ENCODE results near the gene BRIX1.

Gene BRIX1

DNA sequence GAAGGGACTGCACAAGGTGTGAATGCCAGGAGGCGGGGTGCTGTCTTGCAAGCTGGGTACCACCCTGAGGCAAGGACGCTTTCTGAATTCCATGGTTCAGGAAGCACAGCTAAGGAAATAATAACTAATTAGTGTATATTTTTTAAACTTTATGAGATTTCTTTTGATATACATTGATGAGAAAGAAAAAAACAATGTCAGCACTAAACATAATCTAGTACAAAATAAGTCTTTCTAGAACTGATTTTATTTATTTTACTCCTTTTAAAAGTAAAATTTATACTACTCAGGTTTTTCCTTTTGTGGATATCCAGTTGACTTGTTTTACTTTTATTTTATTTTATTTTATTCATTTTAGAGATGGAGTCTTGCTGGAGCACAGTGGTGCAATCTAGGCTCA, 17.4 kb downstream of the BRIX1 start:
- Histone ChIP-seq H3K79me2 (ENCODE audit: low read length) (peaks cover 43% of the 10 kb centered on the region), H3K36me3 (replicated peaks; ENCODE audit: low read depth, low read length) (peaks cover 16% of the 10 kb centered on the region), H3K4me2 (ENCODE audit: low read length) (no peak overlapping the region), H3K9ac (ENCODE audit: low read length) (no peak overlapping the region), H3K9me3 (ENCODE audit: insufficient read depth, low read length) (no peaks in the 10 kb centered on the region), H4K20me1 (ENCODE audit: insufficient read depth, low read length) (no peaks in the 10 kb centered on the region), H3K27ac (ENCODE audit: low read length) (no peak overlapping the region), H3K27me3 (ENCODE audit: low read depth, low read length) (no peaks in the 10 kb centered on the region), H3K4me3 (ENCODE audit: low read length) (no peak overlapping the region), H2AFZ (ENCODE audit: low read depth, low read length) (no peak overlapping the region), H3K4me1 (ENCODE audit: low read length) (peaks cover 11% of the 10 kb centered on the region)
- TF ChIP-seq, protein P1, sequence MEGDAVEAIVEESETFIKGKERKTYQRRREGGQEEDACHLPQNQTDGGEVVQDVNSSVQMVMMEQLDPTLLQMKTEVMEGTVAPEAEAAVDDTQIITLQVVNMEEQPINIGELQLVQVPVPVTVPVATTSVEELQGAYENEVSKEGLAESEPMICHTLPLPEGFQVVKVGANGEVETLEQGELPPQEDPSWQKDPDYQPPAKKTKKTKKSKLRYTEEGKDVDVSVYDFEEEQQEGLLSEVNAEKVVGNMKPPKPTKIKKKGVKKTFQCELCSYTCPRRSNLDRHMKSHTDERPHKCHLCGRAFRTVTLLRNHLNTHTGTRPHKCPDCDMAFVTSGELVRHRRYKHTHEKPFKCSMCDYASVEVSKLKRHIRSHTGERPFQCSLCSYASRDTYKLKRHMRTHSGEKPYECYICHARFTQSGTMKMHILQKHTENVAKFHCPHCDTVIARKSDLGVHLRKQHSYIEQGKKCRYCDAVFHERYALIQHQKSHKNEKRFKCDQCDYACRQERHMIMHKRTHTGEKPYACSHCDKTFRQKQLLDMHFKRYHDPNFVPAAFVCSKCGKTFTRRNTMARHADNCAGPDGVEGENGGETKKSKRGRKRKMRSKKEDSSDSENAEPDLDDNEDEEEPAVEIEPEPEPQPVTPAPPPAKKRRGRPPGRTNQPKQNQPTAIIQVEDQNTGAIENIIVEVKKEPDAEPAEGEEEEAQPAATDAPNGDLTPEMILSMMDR (IDR thresholded peaks at IDR 0.05; ENCODE audit: low read depth, low read length), result no peak
- TF ChIP-seq EZH2phosphoT487 (IDR thresholded peaks at IDR 0.05; ENCODE audit: low read depth), result no peak

DNA sequence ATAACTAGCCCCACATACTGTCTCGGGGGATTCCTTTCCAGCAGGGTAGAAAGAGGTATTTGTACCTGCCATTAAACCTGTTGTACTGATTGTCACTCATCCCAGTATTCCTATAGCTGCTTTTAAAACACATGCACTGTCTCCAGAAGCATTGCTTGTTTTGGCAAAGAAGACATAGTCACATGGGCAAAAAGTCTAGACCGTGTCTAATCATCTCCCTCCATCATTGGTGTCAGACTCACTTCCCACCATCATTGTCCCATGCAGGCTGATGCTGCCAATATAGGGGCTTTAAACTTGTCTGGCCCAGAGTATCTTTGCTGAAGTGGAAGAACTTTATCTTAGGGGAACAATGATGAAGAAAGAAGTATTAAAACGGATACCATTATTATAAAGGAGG, 26.4 kb downstream of the BRIX1 start:
- peaks cover 20% of the 10 kb centered on the region for H3K36me3 ChIP-seq (replicated peaks; ENCODE audit: low read depth, low read length)
- no peaks in the 10 kb centered on the region for H3K79me2 ChIP-seq (ENCODE audit: low read length)

DNA sequence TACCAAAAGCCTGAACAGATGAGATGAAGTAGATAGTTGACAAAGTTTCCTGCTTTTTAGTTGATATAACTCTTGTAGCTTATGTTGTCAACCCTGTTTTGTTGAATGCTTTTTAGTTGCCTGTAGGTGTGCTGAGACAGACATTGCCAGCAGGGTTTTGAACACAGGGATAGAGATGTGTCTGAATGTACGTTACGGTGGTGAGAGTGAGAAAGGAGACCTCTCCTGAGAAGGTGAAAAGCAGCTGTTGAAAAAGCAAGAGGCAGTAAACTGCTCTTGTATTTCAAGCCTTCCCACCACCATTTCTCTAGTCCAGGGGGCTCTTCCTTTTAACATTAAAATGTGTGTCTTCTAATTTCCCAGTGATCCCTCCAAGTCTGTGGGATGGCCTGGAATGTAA, 28.5 kb downstream of the BRIX1 start:
- Histone ChIP-seq H2AFZ (ENCODE audit: low read depth, low read length) (no peak overlapping the region), H3K36me3 (replicated peaks; ENCODE audit: low read depth, low read length) (peaks cover 11% of the 10 kb centered on the region), H3K4me1 (ENCODE audit: low read length) (no peaks in the 10 kb centered on the region), H3K79me2 (ENCODE audit: low read length) (no peaks in the 10 kb centered on the region), H3K27ac (ENCODE audit: low read length) (no peak overlapping the region), H3K27me3 (ENCODE audit: low read depth, low read length) (no peaks in the 10 kb centered on the region), H4K20me1 (ENCODE audit: insufficient read depth, low read length) (no peaks in the 10 kb centered on the region), H3K4me2 (ENCODE audit: low read length) (no peak overlapping the region), H3K9me3 (ENCODE audit: insufficient read depth, low read length) (no peaks in the 10 kb centered on the region), H3K4me3 (ENCODE audit: low read length) (no peak overlapping the region), H3K9ac (ENCODE audit: low read length) (no peak overlapping the region)
- TF ChIP-seq, protein P1 (IDR thresholded peaks at IDR 0.05; ENCODE audit: low read depth, low read length), result no peak
- TF ChIP-seq EZH2phosphoT487 (IDR thresholded peaks at IDR 0.05; ENCODE audit: low read depth), result no peak

More for the DNA sequence above, 26.4 kb downstream of the BRIX1 start:
- Histone ChIP-seq H3K4me3 (ENCODE audit: low read length) (no peak overlapping the region), H2AFZ (ENCODE audit: low read depth, low read length) (no peak overlapping the region), H3K27me3 (ENCODE audit: low read depth, low read length) (no peaks in the 10 kb centered on the region), H3K9me3 (ENCODE audit: insufficient read depth, low read length) (no peaks in the 10 kb centered on the region), H3K9ac (ENCODE audit: low read length) (no peak overlapping the region), H4K20me1 (ENCODE audit: insufficient read depth, low read length) (no peaks in the 10 kb centered on the region), H3K27ac (ENCODE audit: low read length) (no peak overlapping the region), H3K4me2 (ENCODE audit: low read length) (no peak overlapping the region), H3K4me1 (ENCODE audit: low read length) (no peaks in the 10 kb centered on the region)
- TF ChIP-seq EZH2phosphoT487 (IDR thresholded peaks at IDR 0.05; ENCODE audit: low read depth), result no peak
- TF ChIP-seq, protein P1 (IDR thresholded peaks at IDR 0.05; ENCODE audit: low read depth, low read length), result no peak

DNA sequence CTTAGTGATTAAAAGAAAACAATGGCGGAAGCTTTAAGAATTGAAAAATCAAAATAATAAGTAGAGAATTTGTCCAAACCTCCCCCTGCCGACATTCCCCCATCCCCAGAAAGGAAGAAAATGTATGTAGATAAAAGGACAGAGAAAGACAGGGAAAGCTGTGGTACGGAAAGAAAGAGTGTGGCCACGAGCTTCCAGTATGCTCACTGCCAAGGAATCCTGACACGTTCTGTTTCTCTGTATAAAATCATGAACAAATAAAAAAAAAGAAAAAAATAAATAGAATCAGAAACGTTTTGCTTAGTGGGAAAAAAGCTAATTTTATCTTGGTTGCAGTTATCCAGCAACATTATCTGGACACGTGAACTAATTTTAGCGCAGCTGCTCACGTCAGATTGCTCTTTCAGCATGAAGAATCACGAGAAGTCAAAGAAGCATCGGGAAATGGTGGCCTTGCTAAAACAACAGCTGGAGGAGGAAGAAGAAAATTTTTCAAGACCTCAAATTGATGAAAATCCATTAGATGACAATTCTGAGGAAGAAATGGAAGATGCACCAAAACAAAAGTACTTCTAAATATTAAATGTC, 29.0 kb downstream of the BRIX1 start:
- H3K27ac ChIP-seq (ENCODE audit: low read length), result no peak overlapping the region
- H4K20me1 ChIP-seq (ENCODE audit: insufficient read depth, low read length), result no peaks in the 10 kb centered on the region
- H2AFZ ChIP-seq (ENCODE audit: low read depth, low read length), result no peak overlapping the region
- no peak overlapping the region for H3K4me3 ChIP-seq (ENCODE audit: low read length)
- no peaks in the 10 kb centered on the region for H3K27me3 ChIP-seq (ENCODE audit: low read depth, low read length)
- TF ChIP-seq, protein P1 (IDR thresholded peaks at IDR 0.05; ENCODE audit: low read depth, low read length), result no peak
- TF ChIP-seq EZH2phosphoT487 (IDR thresholded peaks at IDR 0.05; ENCODE audit: low read depth), result no peak
- no peaks in the 10 kb centered on the region for H3K79me2 ChIP-seq (ENCODE audit: low read length)
- no peaks in the 10 kb centered on the region for H3K4me1 ChIP-seq (ENCODE audit: low read length)
- H3K9me3 ChIP-seq (ENCODE audit: insufficient read depth, low read length), result no peaks in the 10 kb centered on the region
- H3K9ac ChIP-seq (ENCODE audit: low read length), result no peak overlapping the region
- peaks cover 11% of the 10 kb centered on the region for H3K36me3 ChIP-seq (replicated peaks; ENCODE audit: low read depth, low read length)
- H3K4me2 ChIP-seq (ENCODE audit: low read length), result no peak overlapping the region
